ENCODE results near the gene ACTR2. TPM values are rescaled to one million over a fixed set of nuclear protein-coding genes. Genes with fewer than 3 reads are reported as not detected.

The ACTR2 gene
- polyA plus RNA-seq, 1 donor from 2014 or later = 118 TPM

DNA sequence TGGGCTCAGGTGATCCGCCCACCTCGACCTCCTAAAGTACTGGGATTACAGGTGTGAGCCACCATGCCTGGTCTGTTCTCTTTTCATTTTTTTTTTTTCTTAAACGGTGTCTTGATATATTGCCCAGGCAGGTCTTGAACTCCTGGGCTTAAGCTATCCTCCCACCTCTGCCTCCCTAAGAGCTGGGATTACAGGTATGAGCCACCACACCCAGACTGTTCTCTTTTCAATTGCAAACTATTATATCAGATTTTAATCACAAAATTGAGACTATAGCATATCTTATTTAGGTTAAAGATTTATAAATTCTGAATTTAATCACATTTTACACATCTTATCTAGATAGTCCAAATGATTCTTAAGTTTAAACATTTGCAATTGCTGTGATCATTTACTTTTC is 15.5 kb upstream of the ACTR2 start:
- Histone ChIP-seq H3K27ac (ENCODE audit: low read length) (no peak overlapping the region), H3K79me2 (replicated peaks; ENCODE audit: insufficient read depth, low read length) (no peaks in the 10 kb centered on the region), H3K9me3 (ENCODE audit: low read length) (no peaks in the 10 kb centered on the region), H3K9ac (ENCODE audit: low read length) (no peak overlapping the region), H3F3A (ENCODE audit: insufficient read depth, low read length, poor library complexity, severe bottlenecking) (no peaks in the 10 kb centered on the region), H3K4me3 (ENCODE audit: low read length) (no peak overlapping the region), H3K9me2 (ENCODE audit: insufficient read depth, low read length) (no peaks in the 10 kb centered on the region), H3K4me2 (ENCODE audit: low read length) (no peak overlapping the region), H3K36me3 (ENCODE audit: insufficient read depth, low read length) (no peaks in the 10 kb centered on the region), H2AFZ (ENCODE audit: low read depth, low read length) (no peak overlapping the region), H3K27me3 (ENCODE audit: insufficient read depth, low read depth, low read length) (no peaks in the 10 kb centered on the region), H4K20me1 (ENCODE audit: insufficient read depth) (no peaks in the 10 kb centered on the region)
- no peak for TF ChIP-seq TAF1 (IDR thresholded peaks at IDR 0.05; ENCODE audit: low read depth)
- TF ChIP-seq EP300 (conservative IDR thresholded peaks at IDR 0.05; ENCODE audit: poor library complexity, severe bottlenecking) = no peak
- no peak for TF ChIP-seq CTCF (IDR thresholded peaks at IDR 0.05; ENCODE audit: poor library complexity, severe bottlenecking)
- no peak for TF ChIP-seq SMC3 (conservative IDR thresholded peaks at IDR 0.05; ENCODE audit: poor library complexity)
- TF ChIP-seq POLR2AphosphoS5 (IDR thresholded peaks at IDR 0.05) = no peak
- TF ChIP-seq REST (IDR thresholded peaks at IDR 0.05; ENCODE audit: borderline replicate concordance) = no peak
- no peak for TF ChIP-seq RAD21 (conservative IDR thresholded peaks at IDR 0.05)
- no peak for TF ChIP-seq MXI1 (conservative IDR thresholded peaks at IDR 0.05; ENCODE audit: poor library complexity, severe bottlenecking)
- TF ChIP-seq EZH2 (IDR thresholded peaks at IDR 0.05; ENCODE audit: borderline replicate concordance, insufficient read depth, low read length, poor library complexity, severe bottlenecking) = no peak

DNA sequence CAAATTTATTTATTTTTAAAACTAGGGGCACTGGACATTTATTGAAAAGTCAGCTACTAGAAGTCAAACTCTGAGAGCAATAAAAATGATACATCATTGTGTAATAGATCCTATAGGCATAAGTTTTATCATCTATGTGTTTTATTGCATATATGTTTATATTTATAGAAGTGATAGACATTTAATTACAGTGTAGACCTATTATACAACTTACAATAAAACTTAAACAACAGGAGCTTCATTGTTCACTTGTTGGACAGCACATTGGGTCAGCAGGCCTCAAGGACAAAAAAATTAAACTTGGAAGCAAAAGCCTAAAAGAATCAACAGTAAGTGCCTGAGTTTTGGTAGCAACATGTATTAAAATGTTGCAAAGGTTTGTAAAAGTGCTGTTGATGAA is 15.0 kb upstream of the ACTR2 start:
- no peaks in the 10 kb centered on the region for H3F3A ChIP-seq (ENCODE audit: insufficient read depth, low read length, poor library complexity, severe bottlenecking)

More for the DNA sequence above, 15.0 kb upstream of the ACTR2 start:
- H3K27ac ChIP-seq (ENCODE audit: low read length) = no peak overlapping the region
- no peaks in the 10 kb centered on the region for H3K36me3 ChIP-seq (ENCODE audit: insufficient read depth, low read length)
- H3K9ac ChIP-seq (ENCODE audit: low read length) = no peak overlapping the region
- H3K9me2 ChIP-seq (ENCODE audit: insufficient read depth, low read length) = no peaks in the 10 kb centered on the region
- no peak overlapping the region for H2AFZ ChIP-seq (ENCODE audit: low read depth, low read length)
- no peaks in the 10 kb centered on the region for H3K9me3 ChIP-seq (ENCODE audit: low read length)
- no peak overlapping the region for H3K4me2 ChIP-seq (ENCODE audit: low read length)
- H3K4me3 ChIP-seq (ENCODE audit: low read length) = no peak overlapping the region
- H4K20me1 ChIP-seq (ENCODE audit: insufficient read depth) = no peaks in the 10 kb centered on the region
- no peaks in the 10 kb centered on the region for H3K27me3 ChIP-seq (ENCODE audit: insufficient read depth, low read depth, low read length)
- no peaks in the 10 kb centered on the region for H3K79me2 ChIP-seq (replicated peaks; ENCODE audit: insufficient read depth, low read length)
- TF ChIP-seq EZH2 (IDR thresholded peaks at IDR 0.05; ENCODE audit: borderline replicate concordance, insufficient read depth, low read length, poor library complexity, severe bottlenecking) = no peak
- TF ChIP-seq MXI1 (conservative IDR thresholded peaks at IDR 0.05; ENCODE audit: poor library complexity, severe bottlenecking) = no peak
- no peak for TF ChIP-seq SMC3 (conservative IDR thresholded peaks at IDR 0.05; ENCODE audit: poor library complexity)
- TF ChIP-seq CTCF (IDR thresholded peaks at IDR 0.05; ENCODE audit: poor library complexity, severe bottlenecking) = no peak
- no peak for TF ChIP-seq REST (IDR thresholded peaks at IDR 0.05; ENCODE audit: borderline replicate concordance)
- no peak for TF ChIP-seq RAD21 (conservative IDR thresholded peaks at IDR 0.05)
- TF ChIP-seq POLR2AphosphoS5 (IDR thresholded peaks at IDR 0.05) = no peak
- no peak for TF ChIP-seq TAF1 (IDR thresholded peaks at IDR 0.05; ENCODE audit: low read depth)
- no peak for TF ChIP-seq EP300 (conservative IDR thresholded peaks at IDR 0.05; ENCODE audit: poor library complexity, severe bottlenecking)
